Activated CD4-positive, alpha-beta T cell treated with anti-CD3 and anti-CD28 coated beads for 48 hours (primary cell): ENCODE data around the gene PODXL2.

ENCODE experiments used
- DNase-seq: peaks from one replicate; pipeline ENCODE4 v3.0.0-alpha.2; 2020

The PODXL2 gene, protein sequence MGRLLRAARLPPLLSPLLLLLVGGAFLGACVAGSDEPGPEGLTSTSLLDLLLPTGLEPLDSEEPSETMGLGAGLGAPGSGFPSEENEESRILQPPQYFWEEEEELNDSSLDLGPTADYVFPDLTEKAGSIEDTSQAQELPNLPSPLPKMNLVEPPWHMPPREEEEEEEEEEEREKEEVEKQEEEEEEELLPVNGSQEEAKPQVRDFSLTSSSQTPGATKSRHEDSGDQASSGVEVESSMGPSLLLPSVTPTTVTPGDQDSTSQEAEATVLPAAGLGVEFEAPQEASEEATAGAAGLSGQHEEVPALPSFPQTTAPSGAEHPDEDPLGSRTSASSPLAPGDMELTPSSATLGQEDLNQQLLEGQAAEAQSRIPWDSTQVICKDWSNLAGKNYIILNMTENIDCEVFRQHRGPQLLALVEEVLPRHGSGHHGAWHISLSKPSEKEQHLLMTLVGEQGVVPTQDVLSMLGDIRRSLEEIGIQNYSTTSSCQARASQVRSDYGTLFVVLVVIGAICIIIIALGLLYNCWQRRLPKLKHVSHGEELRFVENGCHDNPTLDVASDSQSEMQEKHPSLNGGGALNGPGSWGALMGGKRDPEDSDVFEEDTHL

DNA sequence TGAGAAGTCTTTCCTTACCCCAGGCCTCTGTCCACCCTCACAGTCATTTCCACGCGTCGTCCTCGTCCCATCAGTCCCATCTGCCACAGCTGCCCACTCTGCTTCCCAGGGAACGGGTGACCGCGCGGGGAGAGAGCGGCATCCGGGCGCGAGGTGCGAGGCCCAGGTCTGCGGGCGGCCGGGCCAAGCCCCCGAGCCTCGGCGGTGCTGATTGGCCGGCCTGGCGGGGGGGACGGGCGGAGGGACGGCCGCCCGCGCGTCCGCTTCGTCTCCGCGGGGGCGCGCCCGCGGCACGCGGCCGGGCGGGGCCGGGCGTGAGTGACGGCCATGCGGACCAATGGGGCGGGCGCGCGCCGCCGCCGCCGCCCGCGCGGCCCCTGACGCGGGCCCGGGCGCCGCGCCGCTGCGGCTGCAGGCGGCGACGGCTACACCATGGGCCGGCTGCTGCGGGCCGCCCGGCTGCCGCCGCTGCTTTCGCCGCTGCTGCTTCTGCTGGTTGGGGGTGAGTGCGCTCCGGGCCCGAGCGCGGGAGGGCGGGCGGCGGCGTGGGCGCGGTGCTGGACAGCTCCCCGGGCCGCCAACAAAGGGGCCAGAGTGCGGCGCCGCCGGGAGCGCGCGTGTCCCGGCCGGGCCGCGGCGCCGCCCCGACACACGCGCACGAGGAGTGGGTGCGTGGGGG is at the start of gene PODXL2:
PODXL2 (plus strand) TSS at position 398 of the 679 bp plus-strand sequence; CDS start at position 433, 35 bp downstream.
- DNase-seq = peak; percentile 38

DNA sequence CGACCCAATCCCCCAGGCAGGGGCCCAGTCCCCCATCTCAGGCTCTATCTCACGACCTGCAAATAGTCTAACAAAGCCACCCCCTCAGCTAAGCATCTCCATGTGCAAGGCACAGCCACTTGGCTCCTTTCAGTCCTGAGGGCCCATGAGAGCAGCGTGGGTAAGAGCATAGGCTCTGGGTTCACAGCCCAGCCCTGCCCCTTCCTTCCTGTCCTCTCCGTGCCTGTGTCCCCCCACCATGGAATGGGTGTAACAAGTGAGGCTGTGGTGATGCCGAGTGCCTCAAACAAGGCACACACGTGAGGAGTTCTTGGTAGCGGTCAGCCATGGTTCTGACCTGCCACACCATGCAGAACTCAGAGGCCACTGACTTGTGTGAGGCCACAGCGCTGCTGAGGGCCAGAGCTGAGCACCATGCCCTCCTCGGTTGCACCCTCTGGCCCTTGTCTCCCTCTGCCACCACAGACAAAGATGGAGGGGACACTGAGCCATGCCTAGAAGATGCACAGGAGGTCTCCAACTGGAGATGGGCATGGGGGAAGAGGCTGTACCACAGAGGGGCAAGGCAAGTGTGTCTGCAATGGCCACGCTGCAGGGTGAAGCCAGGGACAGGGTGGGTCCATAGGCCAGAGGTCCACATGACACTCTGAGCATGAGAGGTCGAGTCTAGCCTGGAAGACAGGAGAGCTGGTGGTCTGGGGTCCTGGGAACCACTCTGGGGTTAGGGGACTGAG is 48.5 kb upstream of the PODXL2 start:
- no peak for DNase-seq

DNA sequence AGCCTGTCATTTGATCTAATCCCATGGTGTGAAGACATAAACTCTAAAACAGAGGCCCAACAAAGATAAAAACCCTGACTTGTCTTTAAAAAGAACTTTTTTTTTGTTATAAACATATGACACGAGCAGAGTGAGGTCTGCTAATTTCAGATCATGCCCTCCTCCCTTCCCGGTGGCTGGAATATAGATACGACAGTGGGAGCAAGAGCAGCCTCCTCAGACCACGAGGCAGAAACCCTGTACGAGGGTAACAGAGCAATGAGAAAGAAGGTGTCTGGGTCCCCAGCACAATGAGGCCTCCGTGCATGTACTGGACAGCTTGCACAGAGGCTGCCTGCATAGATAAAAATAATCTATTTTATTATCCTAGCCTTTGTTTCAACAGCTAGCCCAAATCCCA is 44.3 kb upstream of the PODXL2 start:
- DNase-seq = no peak

DNA sequence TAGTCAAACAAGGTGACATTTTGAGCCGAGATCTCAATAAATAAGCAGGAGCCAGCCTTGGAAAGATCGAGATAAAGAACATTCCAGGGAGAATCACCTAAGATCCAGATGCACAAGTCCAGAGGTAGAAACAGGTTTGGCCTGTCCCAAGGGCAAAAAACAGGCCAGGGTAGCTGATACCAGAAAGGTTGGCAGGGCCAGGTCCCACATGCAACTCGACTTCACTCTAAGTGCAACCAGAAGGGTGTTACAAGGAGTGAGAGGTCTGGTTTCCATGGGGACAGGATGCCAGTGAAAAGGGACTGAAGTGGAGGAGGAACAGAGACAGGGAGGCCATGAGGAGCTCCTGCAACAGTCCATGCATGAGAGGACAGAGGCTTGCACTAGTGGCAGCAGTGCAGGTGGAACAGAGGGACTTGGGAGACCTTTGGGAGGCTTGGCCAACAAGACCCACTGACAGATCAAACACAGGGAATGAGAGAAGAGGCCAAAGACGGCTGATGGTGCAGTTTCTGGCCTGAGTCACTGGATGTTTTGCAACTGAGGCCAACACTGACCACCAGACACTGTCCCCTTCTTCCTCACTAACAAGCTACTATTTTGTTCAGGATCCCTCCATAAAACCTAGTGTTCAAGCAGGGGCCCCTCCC is 43.7 kb upstream of the PODXL2 start:
- DNase-seq = no peak

DNA sequence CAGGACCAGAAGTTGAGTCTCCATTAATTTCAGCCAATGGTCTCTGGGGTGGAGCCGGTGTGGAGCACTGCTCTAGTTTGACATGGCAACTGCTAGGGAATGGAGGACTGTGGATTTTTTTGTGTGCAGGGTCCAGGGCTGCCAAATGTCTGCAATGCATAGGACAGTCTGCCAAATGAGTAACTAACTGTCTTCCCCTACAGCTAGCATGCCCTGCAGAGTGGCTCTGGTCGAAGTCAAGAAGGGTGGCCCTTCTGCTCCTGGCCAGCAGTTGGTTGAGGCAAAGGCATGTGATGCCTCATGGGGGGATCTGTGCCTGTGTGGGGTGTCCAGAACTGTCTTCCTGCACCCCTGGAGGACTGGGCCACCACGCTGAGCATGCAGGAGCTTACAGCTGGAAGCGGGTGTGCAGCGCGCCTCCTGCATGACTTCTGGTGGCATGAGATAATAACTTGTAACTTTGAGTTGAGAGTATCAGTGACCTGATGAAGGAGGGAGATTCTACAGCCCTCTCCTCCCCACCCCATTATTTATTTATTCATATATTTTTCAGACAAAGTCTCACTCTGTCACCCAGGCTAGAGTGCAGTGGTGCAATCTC is 43.1 kb upstream of the PODXL2 start:
- DNase-seq = no peak

DNA sequence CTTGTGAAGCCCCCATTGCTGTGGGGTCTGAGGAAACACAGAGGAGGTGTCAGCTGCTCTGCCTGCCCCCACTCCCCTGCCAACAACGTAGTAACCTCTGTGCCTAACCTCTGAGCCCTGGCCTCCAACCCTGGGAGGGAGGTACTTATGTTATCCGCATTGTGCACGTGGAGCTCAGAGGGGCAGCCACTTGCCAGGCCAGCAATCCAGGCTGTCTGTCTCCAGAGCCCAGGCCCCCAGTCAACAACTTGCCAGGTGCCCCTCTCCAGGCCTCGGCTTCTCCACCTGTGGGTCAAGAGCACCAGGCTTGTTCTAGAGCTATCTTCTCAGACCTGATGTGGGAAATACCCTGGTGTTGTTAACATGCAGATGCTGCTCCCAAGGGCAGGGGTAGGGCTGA is 41.1 kb upstream of the PODXL2 start:
- DNase-seq = no peak

DNA sequence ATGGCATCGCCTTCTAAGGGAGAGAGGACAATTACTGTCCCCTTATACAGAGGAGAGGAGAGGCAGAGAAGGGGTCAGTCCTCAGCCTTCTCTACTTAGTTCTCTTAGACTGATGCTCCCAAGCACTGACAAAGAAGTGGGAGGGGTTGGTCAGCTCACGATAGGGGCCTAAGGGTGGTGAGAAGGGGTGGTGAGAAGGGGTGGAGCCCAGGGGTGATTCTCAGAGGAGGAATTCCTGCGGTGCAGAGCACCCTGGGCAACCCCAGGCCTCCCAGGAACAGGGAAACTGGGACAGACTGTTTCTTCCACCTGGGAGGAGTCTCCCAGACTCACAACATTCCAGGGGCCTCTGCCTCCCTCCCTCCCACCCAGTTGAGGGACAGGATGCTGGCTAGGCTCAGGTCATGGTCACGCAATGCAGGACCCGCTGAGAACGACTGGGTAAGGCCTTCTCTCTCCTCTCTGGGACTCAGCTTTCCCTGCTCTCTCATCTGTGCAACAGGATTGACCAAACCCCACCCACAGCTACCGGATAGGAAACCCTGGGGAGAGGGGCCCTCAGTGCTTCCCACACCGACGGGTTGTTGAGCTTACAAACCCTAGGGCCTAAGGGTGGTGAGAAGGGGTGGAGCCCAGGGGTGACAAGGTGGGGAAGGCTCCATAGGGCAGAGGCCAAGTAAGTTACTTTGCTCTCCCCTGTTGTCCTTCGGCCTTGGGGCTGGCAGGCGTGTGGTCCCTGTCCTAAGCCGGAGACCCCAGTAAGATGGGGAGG is 40.0 kb upstream of the PODXL2 start:
- DNase-seq = peak; percentile 57

DNA sequence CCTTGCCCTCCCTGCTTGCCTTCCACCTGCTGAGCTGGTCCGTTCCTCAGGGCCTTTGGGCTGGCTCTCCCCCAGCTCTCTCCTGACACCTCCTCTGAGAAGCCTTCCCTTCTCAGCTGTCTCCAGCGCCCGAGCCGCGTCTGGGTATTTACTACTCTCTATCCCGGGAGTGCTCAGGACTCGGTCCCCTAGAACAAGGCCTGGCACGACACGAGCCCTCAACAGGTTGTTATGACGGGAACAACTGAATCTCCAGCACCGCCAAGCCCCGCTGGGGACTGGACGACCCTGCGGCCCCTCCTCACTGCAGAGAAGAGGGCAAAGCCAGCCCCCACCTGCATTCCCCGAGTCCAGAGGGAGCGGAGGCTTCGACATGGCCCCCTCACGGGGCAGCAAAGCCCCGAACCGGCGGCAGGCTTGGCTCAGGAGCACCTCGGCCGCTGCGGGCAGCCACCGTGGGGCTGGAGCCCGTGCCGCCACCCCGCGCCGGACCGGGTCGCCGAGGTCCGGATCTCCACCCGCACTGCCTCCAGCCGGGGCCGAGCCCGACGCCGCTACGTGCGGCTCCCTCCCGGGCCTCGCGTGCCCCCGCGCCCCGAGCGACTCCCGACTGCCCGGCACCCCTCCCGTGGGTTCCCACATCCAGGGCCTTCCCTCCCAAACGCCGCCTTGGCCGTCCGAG is 39.2 kb upstream of the PODXL2 start:
- peak; percentile 36 for DNase-seq

DNA sequence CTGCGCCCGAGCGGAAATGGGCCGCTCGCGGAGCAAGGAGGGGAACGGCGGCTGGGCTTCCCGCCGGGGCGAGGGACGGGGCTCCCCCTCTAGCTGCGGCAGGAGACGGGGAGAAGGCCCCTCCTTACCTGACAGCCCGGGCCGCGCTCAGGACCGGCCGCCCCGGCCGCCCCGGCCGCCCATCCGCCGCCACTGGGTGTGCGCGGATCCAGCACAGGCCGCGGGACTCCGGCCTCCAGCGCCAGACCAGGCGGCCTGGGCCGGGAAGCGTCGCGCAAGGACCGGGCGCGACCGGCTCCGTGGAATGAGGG is 38.7 kb upstream of the PODXL2 start:
- DNase-seq = peak; percentile 51

DNA sequence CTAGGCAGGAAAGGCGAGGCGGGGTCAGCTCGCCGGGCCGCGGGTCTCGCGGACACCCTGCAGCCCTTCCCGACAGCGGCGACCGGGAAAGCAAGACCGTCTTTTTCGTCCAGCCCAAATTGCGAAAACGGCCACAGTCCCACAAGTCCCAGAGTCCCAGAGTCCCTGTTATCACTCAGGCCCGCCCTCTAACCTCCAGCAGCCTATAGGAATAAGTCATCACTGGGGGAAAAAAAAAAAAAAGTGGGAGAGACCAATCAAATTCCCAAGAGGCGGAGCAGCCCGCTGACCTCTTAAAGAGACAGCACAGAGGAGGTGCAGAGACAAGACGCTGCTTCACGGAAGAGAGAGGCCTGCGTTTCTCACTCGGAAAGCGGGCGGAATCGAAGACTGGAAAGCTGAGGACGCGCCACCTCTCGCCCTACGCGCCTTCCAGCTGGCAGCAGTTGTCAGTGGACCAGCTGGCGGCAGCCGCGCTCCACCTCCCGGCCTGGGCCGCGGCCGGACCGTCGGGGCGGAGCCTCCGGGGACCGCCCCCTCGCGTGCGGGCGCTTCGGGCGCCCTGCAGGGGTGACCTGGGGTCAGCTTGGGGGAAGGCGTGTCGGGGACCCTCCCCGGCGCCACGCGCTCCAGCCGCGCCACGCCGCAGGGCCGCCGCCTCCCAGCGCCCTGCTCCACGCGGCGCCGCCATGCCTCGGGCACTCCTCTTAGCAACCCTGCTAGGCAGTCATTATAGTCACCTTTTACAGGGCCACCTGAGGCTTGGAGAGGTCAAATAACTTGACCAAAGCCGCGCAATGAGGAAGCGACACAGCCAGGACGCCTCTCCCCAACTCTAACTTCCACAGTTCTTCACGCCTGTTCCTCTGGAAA is 38.2 kb upstream of the PODXL2 start, which contains the start of gene TPRA1:
TPRA1 (minus strand) TSS at position 141 of the 873 bp plus-strand sequence. CDS start 10,587 bp downstream, outside the sequence.
- peak; percentile 88 for DNase-seq

DNA sequence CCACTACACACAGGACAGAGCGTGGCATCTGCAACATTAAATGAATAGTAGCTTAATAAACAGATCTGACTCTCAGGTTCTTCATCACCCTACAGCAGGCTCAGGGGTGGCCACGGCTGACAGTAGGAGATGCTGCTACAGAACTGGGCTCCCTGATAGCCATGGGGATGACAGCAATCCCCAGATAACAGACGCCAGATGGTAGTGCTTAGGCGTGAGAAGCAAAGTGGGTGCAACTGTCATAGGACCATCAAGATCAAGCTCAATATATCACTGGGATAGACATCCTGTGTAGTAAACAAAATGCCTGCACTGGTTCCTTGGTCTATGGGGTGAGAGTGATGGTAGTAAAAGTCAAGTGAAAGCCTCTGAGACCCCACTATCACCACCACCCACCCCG is 35.8 kb upstream of the PODXL2 start:
- no peak for DNase-seq

DNA sequence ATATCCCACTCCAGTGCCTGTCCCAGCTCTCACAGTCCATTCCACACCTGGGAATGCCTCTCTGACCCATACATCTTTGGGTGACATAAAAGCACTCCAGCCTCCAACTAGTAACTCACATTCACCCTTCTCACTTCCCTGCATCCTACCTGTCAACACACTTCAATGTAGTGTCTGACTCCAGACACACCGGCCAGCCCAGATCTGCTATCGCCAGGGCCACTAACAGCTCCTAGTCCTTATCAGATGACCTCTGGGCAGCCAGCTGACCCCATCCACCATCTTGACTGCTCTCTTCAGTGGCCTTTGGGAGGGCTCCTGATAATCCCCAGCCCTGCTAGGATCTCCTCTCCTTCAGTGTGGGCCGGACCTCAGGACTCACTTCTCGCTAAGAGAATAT is 33.7 kb upstream of the PODXL2 start:
- DNase-seq = no peak

DNA sequence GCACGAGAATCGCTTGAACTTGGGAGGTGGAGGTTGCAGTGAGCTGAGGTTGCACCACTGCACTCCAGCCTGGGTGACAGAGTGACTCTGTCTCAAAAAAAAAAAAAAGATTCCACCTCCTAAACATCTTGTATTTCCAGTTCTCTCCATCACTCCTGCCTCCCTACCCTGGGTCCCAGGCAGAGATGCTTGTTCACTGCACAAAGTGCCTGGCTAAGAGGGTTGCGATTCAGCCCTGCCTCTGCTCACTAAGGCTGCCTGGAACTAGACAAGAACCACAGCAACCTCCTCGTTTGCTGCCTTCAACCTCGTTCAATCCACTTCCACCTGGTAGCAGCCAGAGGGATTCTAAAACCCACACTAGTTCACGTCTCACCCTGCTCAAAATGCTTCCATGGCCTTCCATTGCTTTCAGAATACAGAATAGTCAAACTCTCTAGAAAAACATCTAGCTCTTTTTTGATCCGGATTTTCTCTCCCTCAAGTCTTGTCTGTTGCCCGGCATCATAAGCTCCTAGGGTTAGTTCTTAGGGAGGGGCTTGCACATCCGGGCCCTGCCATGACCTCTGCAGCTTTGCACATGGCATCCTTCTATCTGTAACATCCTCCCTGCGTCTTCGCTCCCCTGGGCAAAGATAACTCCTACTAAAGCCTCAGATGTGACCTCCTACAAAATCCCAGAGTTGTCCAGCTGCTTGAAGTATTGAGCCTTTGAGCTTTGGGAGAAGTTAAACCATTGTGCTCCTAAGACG is 31.8 kb upstream of the PODXL2 start:
- no peak for DNase-seq

DNA sequence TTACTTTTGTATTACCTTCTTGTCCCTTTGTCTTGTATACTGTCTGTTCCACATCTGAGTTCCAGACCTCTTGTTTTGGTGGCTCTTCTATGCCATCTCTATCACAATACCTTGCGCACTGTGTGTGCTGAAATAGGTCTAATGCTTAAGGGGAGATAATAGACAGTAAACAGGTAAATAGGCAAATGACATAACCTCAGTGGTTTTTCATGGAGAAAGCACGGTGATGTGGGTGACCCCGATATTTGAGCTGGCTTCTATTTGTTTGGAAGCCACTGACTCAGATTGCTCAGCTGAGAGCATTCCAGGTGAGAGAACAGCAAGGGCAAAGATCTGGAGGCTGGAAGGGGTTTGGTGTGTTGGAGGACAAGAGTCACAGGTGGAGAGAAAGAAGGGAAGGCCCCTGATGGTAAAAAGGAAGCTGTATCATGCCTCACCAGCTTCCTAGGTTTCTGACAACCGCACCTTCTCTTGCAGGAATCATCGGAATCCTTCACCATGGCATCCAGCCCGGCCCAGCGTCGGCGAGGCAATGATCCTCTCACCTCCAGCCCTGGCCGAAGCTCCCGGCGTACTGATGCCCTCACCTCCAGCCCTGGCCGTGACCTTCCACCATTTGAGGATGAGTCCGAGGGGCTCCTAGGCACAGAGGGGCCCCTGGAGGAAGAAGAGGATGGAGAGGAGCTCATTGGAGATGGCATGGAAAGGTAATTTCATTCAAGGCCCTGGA is 30.0 kb upstream of the PODXL2 start:
- DNase-seq = no peak

DNA sequence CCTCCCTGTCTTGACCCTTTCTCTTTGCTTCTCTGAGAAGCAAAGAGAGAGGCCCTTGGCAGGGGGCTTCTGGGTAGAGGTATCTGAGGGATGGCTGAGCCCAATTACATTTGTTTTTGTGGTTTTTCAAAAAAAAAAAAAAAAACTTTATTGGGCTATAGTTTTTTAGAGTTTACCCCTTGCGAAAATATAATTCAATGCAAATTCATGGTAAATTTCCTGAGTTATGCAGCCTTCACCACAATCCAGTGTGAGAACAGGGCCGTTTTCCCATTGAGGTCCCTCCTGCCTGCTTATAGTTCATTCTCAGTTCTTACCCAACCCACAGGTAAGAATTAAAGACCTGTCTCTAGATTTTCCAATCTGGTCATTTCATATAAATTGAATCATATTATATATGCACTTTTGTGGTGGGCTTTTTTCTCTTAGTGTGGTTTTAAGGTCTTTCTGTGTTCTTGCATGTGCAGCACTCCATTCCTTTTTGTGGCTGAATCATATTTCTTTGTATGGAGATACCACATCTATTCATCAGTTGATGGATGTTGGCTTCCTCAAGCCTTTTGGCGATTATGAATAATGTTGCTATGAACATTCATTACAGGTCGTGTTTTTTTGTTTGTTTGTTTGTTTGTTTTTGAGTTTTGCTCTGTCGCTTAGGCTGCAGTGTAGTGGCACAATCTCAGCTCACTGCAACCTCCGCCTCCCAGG is 28.1 kb upstream of the PODXL2 start:
- DNase-seq = no peak

DNA sequence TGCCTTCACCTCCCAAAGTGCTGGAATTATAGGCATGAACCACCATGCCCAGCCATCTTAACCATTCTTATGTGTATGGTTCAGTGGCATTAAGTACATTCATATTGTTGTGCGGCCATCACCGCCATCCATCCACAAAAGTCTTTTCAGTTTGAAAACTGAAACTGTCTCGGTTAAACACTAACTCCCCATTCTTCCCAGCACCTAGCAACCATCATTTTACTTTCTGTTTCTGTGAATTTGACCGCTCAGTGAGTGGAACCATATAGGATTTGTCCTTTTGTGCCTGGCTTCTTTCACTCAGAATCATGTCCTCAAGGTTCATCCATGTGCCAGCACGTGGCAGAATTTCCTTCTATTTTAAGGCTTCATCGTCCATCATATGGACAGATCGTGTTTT is 24.9 kb upstream of the PODXL2 start:
- DNase-seq = no peak

DNA sequence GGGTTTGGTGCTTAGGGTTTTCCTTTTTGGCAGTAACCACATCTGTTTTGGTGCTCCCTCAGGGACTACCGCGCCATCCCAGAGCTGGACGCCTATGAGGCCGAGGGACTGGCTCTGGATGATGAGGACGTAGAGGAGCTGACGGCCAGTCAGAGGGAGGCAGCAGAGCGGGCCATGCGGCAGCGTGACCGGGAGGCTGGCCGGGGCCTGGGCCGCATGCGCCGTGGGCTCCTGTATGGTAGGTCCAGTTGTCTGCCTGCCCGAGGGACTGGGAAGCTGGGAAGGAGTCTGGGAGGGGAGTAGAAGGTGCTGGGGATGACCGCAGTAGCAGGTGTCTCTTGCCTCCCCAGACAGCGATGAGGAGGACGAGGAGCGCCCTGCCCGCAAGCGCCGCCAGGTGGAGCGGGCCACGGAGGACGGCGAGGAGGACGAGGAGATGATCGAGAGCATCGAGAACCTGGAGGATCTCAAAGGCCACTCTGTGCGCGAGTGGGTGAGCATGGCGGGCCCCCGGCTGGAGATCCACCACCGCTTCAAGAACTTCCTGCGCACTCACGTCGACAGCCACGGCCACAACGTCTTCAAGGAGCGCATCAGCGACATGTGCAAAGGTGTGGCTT is 24.3 kb upstream of the PODXL2 start:
- no peak for DNase-seq
